NCI-H1105 (cell line): ENCODE data around the gene SYCE1L.
"Not testable (repeated sequence)": the region's sequence is repeated elsewhere in the genome, so short reads cannot be mapped to it uniquely, and the experiment has no call there.

ENCODE experiments used
- DNase-seq: peaks from one replicate; lab custom pipeline; 2025; lab: John Stamatoyannopoulos, UW

The SYCE1L gene

GRCh38 chr16:77206533-77206932, 7.3 kb downstream of the SYCE1L start:
- DNase-seq = no peak

- DNase-seq = no peak
Measured at GRCh38 chr16:77207030-77207429, 7.8 kb downstream of the SYCE1L start.

- DNase-seq = no peak
Measured at GRCh38 chr16:77208382-77208781, 9.2 kb downstream of the SYCE1L start.

GRCh38 chr16:77211880-77212740, 12.9 kb downstream of the SYCE1L start:
- DNase-seq = peak; percentile 85

GRCh38 chr16:77212741-77213541, 13.7 kb downstream of the SYCE1L start:
- DNase-seq = peak; percentile 56

GRCh38 chr16:77213542-77214106, 14.4 kb downstream of the SYCE1L start:
- DNase-seq = no peak

GRCh38 chr16:77214411-77215138, 15.4 kb downstream of the SYCE1L start:
- no peak for DNase-seq

- no peak for DNase-seq
Measured at GRCh38 chr16:77219437-77219836, 20.2 kb downstream of the SYCE1L start.

GRCh38 chr16:77220427-77220826, 21.2 kb downstream of the SYCE1L start:
- no peak for DNase-seq

GRCh38 chr16:77221482-77221881, 22.3 kb downstream of the SYCE1L start:
- no peak for DNase-seq

GRCh38 chr16:77223184-77223583, 24.0 kb downstream of the SYCE1L start:
- DNase-seq = no peak

- no peak for DNase-seq
Measured at GRCh38 chr16:77225182-77225581, 26.0 kb downstream of the SYCE1L start.

GRCh38 chr16:77227745-77228144, 28.5 kb downstream of the SYCE1L start:
- no peak for DNase-seq

GRCh38 chr16:77231047-77231446, 31.8 kb downstream of the SYCE1L start:
- no peak for DNase-seq

- no peak for DNase-seq
Measured at GRCh38 chr16:77233799-77234519, 34.8 kb downstream of the SYCE1L start.

GRCh38 chr16:77234611-77235010, 35.4 kb downstream of the SYCE1L start:
- DNase-seq = no peak

GRCh38 chr16:77236063-77236511, 36.9 kb downstream of the SYCE1L start:
- peak; percentile 42 for DNase-seq

GRCh38 chr16:77238593-77238992, 39.4 kb downstream of the SYCE1L start:
- DNase-seq = no peak

- not testable (repeated sequence) for DNase-seq
Measured at GRCh38 chr16:77242471-77242870, 43.3 kb downstream of the SYCE1L start.

GRCh38 chr16:77246150-77246549, 46.9 kb downstream of the SYCE1L start:
- DNase-seq = no peak

GRCh38 chr16:77250400-77250799, 51.2 kb downstream of the SYCE1L start:
- DNase-seq = no peak
